Hindlimb muscle (tissue), 1 donor: Measurements from ENCODE around the gene HES5. TPM values are rescaled to one million over a fixed set of nuclear protein-coding genes. Genes with fewer than 3 reads are reported as not detected.

Experiments used
- DNase-seq: peaks from one replicate; pipeline ENCODE4 v3.0.0-alpha.2; 2013
- polyA plus RNA-seq: library from polyadenylated mRNA; unstranded; fragments of 120-200 nt; gene quantifications from one replicate; pipeline ENCODE4 v1.2.1, GENCODE V29; 2013; ENCODE audit not compliant: insufficient read length

The HES5 gene
- polyA plus RNA-seq, 1 donor = 0.40 TPM

- no peak for DNase-seq
Measured at GRCh38 chr1:2514863-2515762, 14.9 kb downstream of the HES5 start.

- no peak for DNase-seq
Measured at GRCh38 chr1:2513939-2514652, 16.0 kb downstream of the HES5 start.

GRCh38 chr1:2512862-2513421 lies 17.1 kb downstream of the HES5 start:
- no peak for DNase-seq

- no peak for DNase-seq
Measured at GRCh38 chr1:2510366-2511155, 19.5 kb downstream of the HES5 start.

- DNase-seq = no peak
Measured at GRCh38 chr1:2509589-2509988, 20.5 kb downstream of the HES5 start.

GRCh38 chr1:2508751-2509150 lies 21.3 kb downstream of the HES5 start:
- no peak for DNase-seq

- no peak for DNase-seq
Measured at GRCh38 chr1:2508180-2508579, 21.9 kb downstream of the HES5 start.

GRCh38 chr1:2507744-2508155 lies 22.3 kb downstream of the HES5 start:
- no peak for DNase-seq

GRCh38 chr1:2506901-2507565 lies 23.0 kb downstream of the HES5 start:
- DNase-seq = no peak

GRCh38 chr1:2506007-2506860 lies 23.8 kb downstream of the HES5 start:
- no peak for DNase-seq

- no peak for DNase-seq
Measured at GRCh38 chr1:2505461-2505994, 24.5 kb downstream of the HES5 start.

- DNase-seq = no peak
Measured at GRCh38 chr1:2504949-2505272, 25.2 kb downstream of the HES5 start.

- DNase-seq = no peak
Measured at GRCh38 chr1:2504225-2504948, 25.7 kb downstream of the HES5 start.

GRCh38 chr1:2503554-2504224 lies 26.4 kb downstream of the HES5 start:
- DNase-seq = no peak

- DNase-seq = no peak
Measured at GRCh38 chr1:2502661-2503553, 27.2 kb downstream of the HES5 start.

GRCh38 chr1:2502210-2502609 lies 27.9 kb downstream of the HES5 start:
- no peak for DNase-seq

GRCh38 chr1:2501820-2502119 lies 28.3 kb downstream of the HES5 start:
- DNase-seq = no peak

- peak; percentile 35 for DNase-seq
Measured at GRCh38 chr1:2501041-2501819, 28.8 kb downstream of the HES5 start.
